Right atrium auricular region (tissue), 2 donors: ENCODE data around the gene TMEM80. TPM values are rescaled to one million over a fixed set of nuclear protein-coding genes. Genes with fewer than 3 reads are reported as not detected.

Experiments
- DNase-seq: peaks from one replicate; pipeline ENCODE4 v3.0.0-alpha.2; 2019; ENCODE audit warnings: low spot score
- H3K27ac ChIP-seq, 2 donors: fragments of 200-600 bp; sonication (generic); 1 replicate in 1 of 2; 2 replicates in 1 of 2; pipeline ENCODE4 v1.5.1; 2016 to 2019
- H3K27me3 ChIP-seq, 2 donors: fragments of 200-600 bp; sonication (generic); one replicate each; pipeline versions ENCODE4 v1.5.1 to v1.6.0; 2017 to 2019
- H3K36me3 ChIP-seq: fragments of 200-600 bp; sonication (generic); one replicate; pipeline ENCODE4 v1.5.1; 2016
- H3K4me1 ChIP-seq, 2 donors: fragments of 200-600 bp; sonication (generic); one replicate each; pipeline versions ENCODE4 v1.5.1 to v1.6.0; 2017 to 2019
- H3K4me3 ChIP-seq, 2 donors: fragments of 200-600 bp; sonication (generic); 1 replicate in 1 of 2; 2 replicates in 1 of 2; pipeline ENCODE4 v1.5.1; 2017 to 2019; ENCODE audit warnings: mild to moderate bottlenecking in 1 of 2, moderate library complexity in 1 of 2
- H3K9me3 ChIP-seq, 2 donors: fragments of 200-600 bp; sonication (generic); one replicate each; pipeline ENCODE4 v1.5.1; 2019
- total RNA-seq, 2 donors: library from RNA; depleted of rRNA; stranded (reverse); fragments of >200 nt; gene quantifications; one replicate each; pipeline ENCODE4 v1.1.0, GENCODE V29; 2016
- TF ChIP-seq, protein P1 (sequence below), 2 donors: fragments of 200-600 bp; sonication (generic); IDR thresholded peaks; one replicate each; pipeline ENCODE4 v1.5.1; 2019; ENCODE audit warnings: antibody characterized with exemption in 2 of 2

The TMEM80 gene
- total RNA-seq, 2 donors from 2014 or later = 12.5 to 20.7 TPM

DNA sequence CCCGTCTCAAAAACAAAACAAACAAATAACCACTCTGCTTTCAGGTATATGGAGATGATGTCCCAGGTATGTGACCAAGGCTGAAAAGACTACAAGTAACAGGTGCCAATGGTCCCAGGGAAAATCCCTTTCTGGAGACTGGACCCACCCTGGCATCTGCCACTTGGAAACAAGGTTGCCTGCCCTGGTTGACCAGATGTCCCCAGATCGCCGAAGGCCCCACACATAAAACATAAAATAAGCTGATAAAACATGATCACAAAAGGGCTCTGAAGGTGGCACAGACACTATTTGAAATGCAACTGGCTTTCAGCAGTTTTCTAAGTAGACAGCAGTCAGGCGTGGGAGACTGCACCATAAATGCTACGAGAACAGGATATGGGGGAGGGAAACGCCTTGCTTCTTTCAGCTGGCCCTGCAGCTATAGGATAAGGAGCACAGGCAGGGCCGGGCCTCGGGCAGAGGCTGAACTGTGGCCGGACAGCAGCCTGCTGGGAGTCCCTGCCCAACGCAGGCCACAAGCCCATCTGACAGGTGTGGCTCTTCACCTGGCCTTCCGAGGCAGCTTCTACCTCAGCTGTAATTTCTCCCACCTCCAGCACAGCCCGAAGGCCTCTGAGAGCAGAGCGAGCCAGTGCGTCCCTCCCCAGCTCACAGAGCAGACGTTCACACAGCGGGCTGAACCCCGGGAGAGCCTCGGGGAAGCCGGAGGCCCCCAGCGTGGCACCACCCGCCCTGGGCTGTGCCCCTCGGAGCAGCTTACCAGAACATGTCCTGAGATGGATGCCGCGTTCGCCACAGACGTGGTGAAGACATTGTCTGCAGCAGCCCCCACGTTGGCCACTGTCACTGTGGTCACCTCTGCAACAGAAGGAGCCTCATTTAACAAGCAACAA is 4.6 kb upstream of the TMEM80 start:
- no peak overlapping the region for H3K27ac ChIP-seq
- TF ChIP-seq, protein P1, sequence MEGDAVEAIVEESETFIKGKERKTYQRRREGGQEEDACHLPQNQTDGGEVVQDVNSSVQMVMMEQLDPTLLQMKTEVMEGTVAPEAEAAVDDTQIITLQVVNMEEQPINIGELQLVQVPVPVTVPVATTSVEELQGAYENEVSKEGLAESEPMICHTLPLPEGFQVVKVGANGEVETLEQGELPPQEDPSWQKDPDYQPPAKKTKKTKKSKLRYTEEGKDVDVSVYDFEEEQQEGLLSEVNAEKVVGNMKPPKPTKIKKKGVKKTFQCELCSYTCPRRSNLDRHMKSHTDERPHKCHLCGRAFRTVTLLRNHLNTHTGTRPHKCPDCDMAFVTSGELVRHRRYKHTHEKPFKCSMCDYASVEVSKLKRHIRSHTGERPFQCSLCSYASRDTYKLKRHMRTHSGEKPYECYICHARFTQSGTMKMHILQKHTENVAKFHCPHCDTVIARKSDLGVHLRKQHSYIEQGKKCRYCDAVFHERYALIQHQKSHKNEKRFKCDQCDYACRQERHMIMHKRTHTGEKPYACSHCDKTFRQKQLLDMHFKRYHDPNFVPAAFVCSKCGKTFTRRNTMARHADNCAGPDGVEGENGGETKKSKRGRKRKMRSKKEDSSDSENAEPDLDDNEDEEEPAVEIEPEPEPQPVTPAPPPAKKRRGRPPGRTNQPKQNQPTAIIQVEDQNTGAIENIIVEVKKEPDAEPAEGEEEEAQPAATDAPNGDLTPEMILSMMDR (IDR thresholded peaks at IDR 0.05) = no peak
- no peak for DNase-seq
- no peaks in the 10 kb centered on the region for H3K27me3 ChIP-seq
- no peak overlapping the region for H3K4me3 ChIP-seq
- H3K4me1 ChIP-seq = peaks cover 0 to 16% of the 10 kb centered on the region in 2 donors
- H3K36me3 ChIP-seq = peaks cover 33% of the 10 kb centered on the region
- no peaks in the 10 kb centered on the region for H3K9me3 ChIP-seq

DNA sequence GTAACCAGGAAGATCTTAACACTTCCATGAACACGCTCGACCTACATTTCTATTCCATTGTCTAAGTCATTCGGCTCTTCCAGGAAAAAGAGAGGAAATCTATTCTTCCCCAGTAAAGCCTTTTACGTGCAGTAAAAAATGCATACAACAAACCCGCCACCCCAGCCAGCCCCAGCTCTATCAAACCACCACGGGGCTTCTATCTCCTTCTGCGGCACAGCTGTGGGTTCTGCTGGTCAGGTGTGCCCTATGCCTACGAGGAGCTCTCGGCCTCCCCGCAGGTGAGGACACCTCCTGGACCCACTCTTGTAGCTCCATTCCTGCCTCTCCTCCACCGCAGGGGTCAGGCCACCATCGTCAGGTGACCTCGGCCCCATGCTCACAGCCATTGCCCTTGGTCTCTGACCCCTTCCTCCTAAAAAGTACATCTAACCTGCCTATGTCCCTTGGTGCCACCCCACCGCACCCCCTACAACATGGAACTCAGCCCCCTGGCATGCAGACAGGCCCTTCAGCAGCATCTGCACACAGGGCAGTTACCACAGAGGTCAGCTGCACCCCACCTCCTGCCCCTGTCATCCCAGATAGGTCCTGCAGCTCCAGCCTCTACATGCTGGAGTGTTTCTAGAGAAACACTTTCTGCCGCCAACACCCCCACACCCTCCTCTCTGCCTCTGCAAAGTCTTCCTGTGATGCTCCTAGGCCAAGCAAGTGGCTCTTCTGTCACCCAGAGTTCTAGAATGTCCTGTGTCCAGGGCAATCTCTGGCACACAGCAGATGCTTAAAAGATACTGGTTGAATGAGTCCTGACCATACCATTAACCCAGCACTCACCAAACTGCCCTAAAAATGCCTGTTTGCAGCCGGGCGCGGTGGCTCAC is 3.7 kb upstream of the TMEM80 start:
- H3K4me1 ChIP-seq = peaks cover 0 to 24% of the 10 kb centered on the region in 2 donors

GRCh38 chr11:692824-693414 is 2.7 kb upstream of the TMEM80 start:
- Histone ChIP-seq H3K4me1 (peaks cover 0 to 33% of the 10 kb centered on the region in 2 donors), H3K36me3 (peaks cover 14% of the 10 kb centered on the region), H3K4me3 (no peak overlapping the region), H3K27ac (peak overlapping the region; percentile 36 to 99), H3K27me3 (no peaks in the 10 kb centered on the region), H3K9me3 (no peaks in the 10 kb centered on the region)
- TF ChIP-seq, protein P1 (IDR thresholded peaks at IDR 0.05) = no peak
- no peak for DNase-seq

More for the DNA sequence above, 3.7 kb upstream of the TMEM80 start:
- Histone ChIP-seq H3K27me3 (no peaks in the 10 kb centered on the region), H3K4me3 (no peak overlapping the region), H3K9me3 (no peaks in the 10 kb centered on the region), H3K27ac (no peak overlapping the region), H3K36me3 (peaks cover 23% of the 10 kb centered on the region)
- TF ChIP-seq, protein P1 (IDR thresholded peaks at IDR 0.05) = no peak
- DNase-seq = no peak

GRCh38 chr11:693415-693831 is 2.2 kb upstream of the TMEM80 start:
- H3K27me3 ChIP-seq = no peaks in the 10 kb centered on the region
- TF ChIP-seq, protein P1 (IDR thresholded peaks at IDR 0.05) = no peak
- no peak for DNase-seq
- H3K27ac ChIP-seq = peak overlapping the region; percentile 36 to 99
- peaks cover 9% of the 10 kb centered on the region for H3K36me3 ChIP-seq
- peak overlapping the region; percentile 78 to 92 for H3K4me3 ChIP-seq
- H3K9me3 ChIP-seq = no peaks in the 10 kb centered on the region
- peaks cover 0 to 33% of the 10 kb centered on the region in 2 donors for H3K4me1 ChIP-seq

- Histone ChIP-seq H3K27ac (peak overlapping the region; percentile 99 to 100), H3K4me1 (peaks cover 0 to 33% of the 10 kb centered on the region in 2 donors), H3K27me3 (no peaks in the 10 kb centered on the region), H3K9me3 (no peaks in the 10 kb centered on the region), H3K36me3 (peaks cover 4% of the 10 kb centered on the region), H3K4me3 (peak overlapping the region; percentile 78 to 92)
- TF ChIP-seq, protein P1 (IDR thresholded peaks at IDR 0.05) = no peak
- no peak for DNase-seq
These were observed 1.6 kb upstream of the TMEM80 start for GRCh38 chr11:693887-694562.
